ENCODE results near the gene ERF. TPM values are rescaled to one million over a fixed set of nuclear protein-coding genes. Genes with fewer than 3 reads are reported as not detected.

The ERF gene
- total RNA-seq, 1 donor from 2014 or later: 48.1 TPM

- DNase-seq: no peak
- intact Hi-C loops (cut with micrococcal nuclease): no loop called here
- no peak for ATAC-seq (ENCODE audit: low read depth)
- Mint-ChIP-seq H3K4me3 (no peak overlapping the region), H3K27me3 (no peaks in the 10 kb centered on the region), H3K27ac (no peak overlapping the region), H3K4me1 (peaks cover 27% of the 10 kb centered on the region), H3K9me3 (no peaks in the 10 kb centered on the region), H3K36me3 (ENCODE audit: low read depth) (peaks cover 56% of the 10 kb centered on the region)
- ChIA-PET POLR2A (interaction anchor here (0.7 kb wide), 1 partner anchor 14 kb away, joined by 3 read pairs; no protein-coding TSS in a partner anchor), CTCF (no interaction called here)
- no peak for TF ChIP-seq CTCF (IDR thresholded peaks at IDR 0.05)
Observed at GRCh38 chr19:42287827-42288107, 32.8 kb upstream of the ERF start.

GRCh38 chr19:42287017-42287826 is 32.3 kb upstream of the ERF start:
- DNase-seq: no peak
- TF ChIP-seq CTCF (IDR thresholded peaks at IDR 0.05): no peak
- ChIA-PET POLR2A (interaction anchor here (2.3 kb wide), 1 partner anchor 15 kb away, joined by 9 read pairs; the partner anchor contains the start of genes PAFAH1B3 and PRR19), CTCF (no interaction called here)
- Mint-ChIP-seq H3K9me3 (no peaks in the 10 kb centered on the region), H3K4me1 (peaks cover 31% of the 10 kb centered on the region), H3K27me3 (no peaks in the 10 kb centered on the region), H3K4me3 (no peak overlapping the region), H3K36me3 (ENCODE audit: low read depth) (peaks cover 51% of the 10 kb centered on the region), H3K27ac (no peak overlapping the region)
- intact Hi-C loops (cut with micrococcal nuclease): no loop called here
- no peak for ATAC-seq (ENCODE audit: low read depth)

- Mint-ChIP-seq H3K27me3 (no peaks in the 10 kb centered on the region), H3K4me3 (peak overlapping the region; percentile 93), H3K9me3 (no peaks in the 10 kb centered on the region), H3K36me3 (ENCODE audit: low read depth) (peaks cover 45% of the 10 kb centered on the region), H3K27ac (peak overlapping the region; percentile 83), H3K4me1 (peaks cover 38% of the 10 kb centered on the region)
- DNase-seq: no peak
- ChIA-PET POLR2A (interaction anchor here (0.5 to 3.1 kb wide), 3 partner anchors 9 to 43 kb away, joined by 8 to 25 read pairs (median 9); partner anchors contain the start of genes GSK3A, PAFAH1B3 and PRR19), CTCF (no interaction called here)
- no peak for TF ChIP-seq CTCF (IDR thresholded peaks at IDR 0.05)
- intact Hi-C loops (cut with micrococcal nuclease): no loop called here
- ATAC-seq (ENCODE audit: low read depth): no peak
Observed at GRCh38 chr19:42286349-42287016, 31.6 kb upstream of the ERF start.

GRCh38 chr19:42285988-42286348 is 31.0 kb upstream of the ERF start:
- Mint-ChIP-seq H3K36me3 (ENCODE audit: low read depth) (peaks cover 40% of the 10 kb centered on the region), H3K9me3 (no peaks in the 10 kb centered on the region), H3K27me3 (no peaks in the 10 kb centered on the region), H3K4me1 (peaks cover 44% of the 10 kb centered on the region), H3K27ac (peak overlapping the region; percentile 83), H3K4me3 (peak overlapping the region; percentile 93)
- no peak for DNase-seq
- intact Hi-C loops (cut with micrococcal nuclease): no loop called here
- ChIA-PET CTCF (no interaction called here), POLR2A (interaction anchor here (0.5 to 3.1 kb wide), 4 partner anchors 10 to 111 kb away, joined by 4 to 25 read pairs (median 8); partner anchors contain the start of genes GSK3A, PAFAH1B3 and PRR19)
- no peak for ATAC-seq (ENCODE audit: low read depth)
- no peak for TF ChIP-seq CTCF (IDR thresholded peaks at IDR 0.05)

GRCh38 chr19:42285541-42285941 is 30.6 kb upstream of the ERF start:
- TF ChIP-seq CTCF (IDR thresholded peaks at IDR 0.05): no peak
- intact Hi-C loops (cut with micrococcal nuclease): no loop called here

More at GRCh38 chr19:42285541-42285941, 30.6 kb upstream of the ERF start:
- H3K9me3 Mint-ChIP-seq: no peaks in the 10 kb centered on the region
- no peaks in the 10 kb centered on the region for H3K27me3 Mint-ChIP-seq
- CTCF ChIA-PET: interaction anchor here (0.9 kb wide), 1 partner anchor 11 kb away, joined by 3 read pairs; no protein-coding TSS in a partner anchor
- ATAC-seq (ENCODE audit: low read depth): no peak
- no peak for DNase-seq
- H3K27ac Mint-ChIP-seq: peak overlapping the region; percentile 83
- H3K4me1 Mint-ChIP-seq: peaks cover 44% of the 10 kb centered on the region
- POLR2A ChIA-PET: interaction anchor here (1.2 to 3.1 kb wide), 6 partner anchors 17 to 209 kb away, joined by 3 to 25 read pairs (median 7); partner anchors contain the start of genes GSK3A, PAFAH1B3, PRR19 and ZNF574
- H3K4me3 Mint-ChIP-seq: peak overlapping the region; percentile 93
- H3K36me3 Mint-ChIP-seq (ENCODE audit: low read depth): peaks cover 40% of the 10 kb centered on the region

All from activated B cell treated with CpG ODN at 0.5 μM for 24 hours (primary cell).